NOMO-1 treated with dmso at 0.1 percent for 144 hours (cell line): Measurements from ENCODE around the gene TPM4.
"Not testable (repeated sequence)": the region's sequence is repeated elsewhere in the genome, so short reads cannot be mapped to it uniquely, and the experiment has no call there.

ENCODE experiments used
- DNase-seq: peaks from one replicate; lab custom pipeline; 2025; ENCODE audit not compliant: unreplicated experiment; lab: John Stamatoyannopoulos, UW

TPM4 gene

GRCh38 chr19:16094360-16095070 is 18.2 kb downstream of the TPM4 start:
- DNase-seq = no peak

- no peak for DNase-seq
Measured at GRCh38 chr19:16095071-16095571, 18.8 kb downstream of the TPM4 start.

GRCh38 chr19:16096280-16096855 is 20.1 kb downstream of the TPM4 start:
- DNase-seq = no peak

GRCh38 chr19:16098416-16098768 is 22.1 kb downstream of the TPM4 start:
- DNase-seq = no peak

- DNase-seq = no peak
Measured at GRCh38 chr19:16098821-16099220, 22.5 kb downstream of the TPM4 start.

- not testable (repeated sequence) for DNase-seq
Measured at GRCh38 chr19:16099314-16099965, 23.1 kb downstream of the TPM4 start.

GRCh38 chr19:16100524-16100923 is 24.2 kb downstream of the TPM4 start:
- no peak for DNase-seq

GRCh38 chr19:16104722-16105121 is 28.4 kb downstream of the TPM4 start:
- DNase-seq = peak; percentile 41

GRCh38 chr19:16106121-16106520 is 29.8 kb downstream of the TPM4 start:
- DNase-seq = peak; percentile 26

GRCh38 chr19:16111160-16111908 is 35.0 kb downstream of the TPM4 start, which contains the start of gene RAB8A:
TSS of gene RAB8A (plus strand) at chr19:16111889. CDS start at chr19:16111902, 13 bp downstream.
- DNase-seq = peak; percentile 98

- DNase-seq = no peak
Measured at GRCh38 chr19:16111909-16112752, 35.8 kb downstream of the TPM4 start.

- no peak for DNase-seq
Measured at GRCh38 chr19:16112778-16113177, 36.5 kb downstream of the TPM4 start.

GRCh38 chr19:16113727-16114126 is 37.4 kb downstream of the TPM4 start:
- no peak for DNase-seq

- no peak for DNase-seq
Measured at GRCh38 chr19:16115301-16116039, 39.2 kb downstream of the TPM4 start.

GRCh38 chr19:16116067-16116466 is 39.8 kb downstream of the TPM4 start:
- no peak for DNase-seq

- DNase-seq = no peak
Measured at GRCh38 chr19:16117594-16118033, 41.3 kb downstream of the TPM4 start.

GRCh38 chr19:16118489-16119033 is 42.3 kb downstream of the TPM4 start:
- peak; percentile 94 for DNase-seq

GRCh38 chr19:16119075-16119857 is 43.0 kb downstream of the TPM4 start:
- DNase-seq = peak; percentile 57

GRCh38 chr19:16121141-16121540 is 44.8 kb downstream of the TPM4 start:
- DNase-seq = no peak
